HG03095 (cell line): ENCODE data around the gene NKIRAS2.

Source experiments
- ATAC-seq: cut with Tn5 transposase; IDR thresholded peaks from one replicate; pipeline ENCODE4 v1.9.1; 2021; ENCODE audit warnings: moderate library complexity; ENCODE audit not compliant: unreplicated experiment

NKIRAS2 gene

GRCh38 chr17:42053731-42054500 is 34.0 kb downstream of the NKIRAS2 start:
- no peak for ATAC-seq

GRCh38 chr17:42055027-42055426 is 35.1 kb downstream of the NKIRAS2 start:
- ATAC-seq: no peak

- no peak for ATAC-seq
Observed at GRCh38 chr17:42055496-42055895, 35.6 kb downstream of the NKIRAS2 start.

- no peak for ATAC-seq
Observed at GRCh38 chr17:42056635-42057034, 36.7 kb downstream of the NKIRAS2 start.

- ATAC-seq: no peak
Observed at GRCh38 chr17:42058063-42058462, 38.2 kb downstream of the NKIRAS2 start.

- no peak for ATAC-seq
Observed at GRCh38 chr17:42059815-42060214, 39.9 kb downstream of the NKIRAS2 start.

- no peak for ATAC-seq
Observed at GRCh38 chr17:42060231-42060630, 40.3 kb downstream of the NKIRAS2 start.

- ATAC-seq: no peak
Observed at GRCh38 chr17:42061646-42062487, 42.0 kb downstream of the NKIRAS2 start.

GRCh38 chr17:42062681-42063080 is 42.8 kb downstream of the NKIRAS2 start:
- no peak for ATAC-seq

GRCh38 chr17:42065201-42065600 is 45.3 kb downstream of the NKIRAS2 start:
- no peak for ATAC-seq

- no peak for ATAC-seq
Observed at GRCh38 chr17:42067371-42068091, 47.6 kb downstream of the NKIRAS2 start.

- ATAC-seq: no peak
Observed at GRCh38 chr17:42068979-42069378, 49.1 kb downstream of the NKIRAS2 start.

GRCh38 chr17:42071810-42072209 is 51.9 kb downstream of the NKIRAS2 start:
- ATAC-seq: no peak

- no peak for ATAC-seq
Observed at GRCh38 chr17:42072323-42073187, 52.7 kb downstream of the NKIRAS2 start.
